Hepatocyte (in vitro differentiated cells): ENCODE measurements around the gene HERC3. TPM values are rescaled to one million over a fixed set of nuclear protein-coding genes. Genes with fewer than 3 reads are reported as not detected.

Experiments used
- DNase-seq: peaks from one replicate; pipeline ENCODE4 v3.0.0-alpha.2; 2016; ENCODE audit warnings: low spot score
- H2AFZ ChIP-seq: fragments of 200-600 bp; sonication (generic); 2 replicates; pipeline ENCODE4 v1.6.0; 2016; ENCODE audit warnings: antibody characterized with exemption, mild to moderate bottlenecking
- H3K27ac ChIP-seq: fragments of 200-600 bp; sonication (generic); 2 replicates; pipeline ENCODE4 v1.5.1; 2016; ENCODE audit warnings: mild to moderate bottlenecking
- H3K27me3 ChIP-seq: fragments of 200-600 bp; sonication (generic); 2 replicates; pipeline ENCODE4 v1.6.1; 2016
- H3K36me3 ChIP-seq: fragments of 200-600 bp; sonication (generic); replicated peaks from 2 replicates; pipeline ENCODE4 v1.5.1; 2016; ENCODE audit warnings: low read depth; ENCODE audit not compliant: insufficient read depth
- H3K4me1 ChIP-seq: fragments of 200-600 bp; sonication (generic); 2 replicates; pipeline ENCODE4 v1.5.1; 2016; ENCODE audit warnings: mild to moderate bottlenecking, moderate library complexity; ENCODE audit not compliant: insufficient read depth
- H3K4me2 ChIP-seq: fragments of 200-600 bp; sonication (generic); 2 replicates; pipeline ENCODE4 v1.6.0; 2016
- H3K4me3 ChIP-seq: fragments of 200-600 bp; sonication (generic); 2 replicates; pipeline ENCODE4 v1.5.1; 2016; ENCODE audit warnings: mild to moderate bottlenecking
- H3K79me2 ChIP-seq: fragments of 200-600 bp; sonication (generic); 2 replicates; pipeline ENCODE4 v1.6.0; 2017; ENCODE audit warnings: mild to moderate bottlenecking
- H3K9me2 ChIP-seq: fragments of 200-600 bp; sonication (generic); replicated peaks from 2 replicates; pipeline ENCODE4 v1.6.0; 2017; ENCODE audit warnings: mild to moderate bottlenecking; ENCODE audit not compliant: insufficient read depth
- H3K9me3 ChIP-seq: fragments of 200-600 bp; sonication (generic); 2 replicates; pipeline ENCODE4 v1.5.1; 2016; ENCODE audit warnings: low read depth, mild to moderate bottlenecking
- H4K20me1 ChIP-seq: fragments of 200-600 bp; sonication (generic); 2 replicates; pipeline ENCODE4 v1.6.0; 2016; ENCODE audit warnings: mild to moderate bottlenecking; ENCODE audit not compliant: insufficient read depth, poor library complexity, severe bottlenecking
- CTCF ChIP-seq: fragments of 200-600 bp; sonication (generic); IDR thresholded peaks from 2 replicates; pipeline ENCODE4 v1.5.1; 2016; ENCODE audit warnings: antibody characterized with exemption, mild to moderate bottlenecking; ENCODE audit not compliant: poor library complexity
- EZH2 ChIP-seq: fragments of 200-600 bp; sonication (generic); IDR thresholded peaks from 2 replicates; pipeline ENCODE4 v1.6.1; 2016; ENCODE audit warnings: antibody characterized with exemption, mild to moderate bottlenecking, borderline replicate concordance
- EZH2phosphoT487 ChIP-seq: fragments of 200-600 bp; sonication (generic); IDR thresholded peaks from one replicate; pipeline ENCODE4 v1.6.1; 2018; ENCODE audit warnings: antibody characterized with exemption, mild to moderate bottlenecking, low read depth, moderate library complexity; ENCODE audit not compliant: unreplicated experiment, severe bottlenecking
- WGBS: methylation state at CpG from one replicate; pipeline ENCODE4 v1.1.6; 2016; ENCODE audit warnings: low lambda C conversion rate; ENCODE audit errors: missing lambda C conversion rate; 5-methylcytosine and 5-hydroxymethylcytosine counted together
- polyA plus RNA-seq: library from polyadenylated mRNA; unstranded; fragments of >200 nt; fragmentation: Nextera tagmentation; extraction: Ambion mirVana; gene quantifications from 2 replicates; pipeline ENCODE4 v1.2.1, GENCODE V29; 2016
- total RNA-seq: library from RNA; depleted of rRNA; stranded (reverse); fragments of >200 nt; gene quantifications from 2 replicates; pipeline ENCODE4 v1.2.3, GENCODE V29; 2014

Gene HERC3
- total and polyA plus RNA-seq, 2 experiments from 2014 or later = 8.6 to 13.2 TPM

GRCh38 chr4:88643932-88644331 is 51.7 kb downstream of the HERC3 start:
- H3K4me2 ChIP-seq = no peak overlapping the region

GRCh38 chr4:88645994-88646393 is 53.7 kb downstream of the HERC3 start:
- Histone ChIP-seq H3K4me3 (no peak overlapping the region), H3K79me2 (no peaks in the 10 kb centered on the region), H3K27me3 (no peaks in the 10 kb centered on the region), H3K9me2 (no peaks in the 10 kb centered on the region), H3K4me1 (no peaks in the 10 kb centered on the region), H3K9me3 (no peaks in the 10 kb centered on the region), H3K4me2 (no peak overlapping the region), H3K36me3 (no peaks in the 10 kb centered on the region), H2AFZ (no peak overlapping the region), H3K27ac (no peak overlapping the region), H4K20me1 (no peaks in the 10 kb centered on the region)
- no peak for DNase-seq
- TF ChIP-seq CTCF = no peak
- no peak for TF ChIP-seq EZH2phosphoT487
- TF ChIP-seq EZH2 = no peak
- 100% methylated on average over 1 of the region's 1 CpG for WGBS

More at GRCh38 chr4:88643932-88644331, 51.7 kb downstream of the HERC3 start:
- DNase-seq = no peak
- Histone ChIP-seq H3K9me2 (no peaks in the 10 kb centered on the region), H2AFZ (no peak overlapping the region), H3K4me1 (no peaks in the 10 kb centered on the region), H3K79me2 (no peaks in the 10 kb centered on the region), H3K36me3 (no peaks in the 10 kb centered on the region), H3K4me3 (no peak overlapping the region), H4K20me1 (no peaks in the 10 kb centered on the region), H3K27me3 (no peaks in the 10 kb centered on the region), H3K9me3 (no peaks in the 10 kb centered on the region), H3K27ac (no peak overlapping the region)
- whole genome bisulfite sequencing = 91% methylated on average over 2 of the region's 2 CpGs
- TF ChIP-seq EZH2phosphoT487 (no peak), CTCF (no peak), EZH2 (no peak)

GRCh38 chr4:88646528-88647280 is 54.4 kb downstream of the HERC3 start:
- H3K27me3 ChIP-seq = no peaks in the 10 kb centered on the region
- H3K9me2 ChIP-seq = no peaks in the 10 kb centered on the region
- H3K36me3 ChIP-seq = no peaks in the 10 kb centered on the region
- H3K27ac ChIP-seq = no peak overlapping the region
- DNase-seq = no peak
- WGBS = 84% methylated on average over 7 of the region's 7 CpGs
- H4K20me1 ChIP-seq = no peaks in the 10 kb centered on the region
- no peaks in the 10 kb centered on the region for H3K79me2 ChIP-seq
- TF ChIP-seq EZH2phosphoT487 = no peak
- no peak for TF ChIP-seq CTCF
- TF ChIP-seq EZH2 = no peak
- no peaks in the 10 kb centered on the region for H3K9me3 ChIP-seq
- H2AFZ ChIP-seq = no peak overlapping the region
- no peak overlapping the region for H3K4me3 ChIP-seq
- H3K4me1 ChIP-seq = no peaks in the 10 kb centered on the region
- H3K4me2 ChIP-seq = no peak overlapping the region
